Vagina (tissue), 2 donors: ENCODE measurements around the gene RAB3GAP1. TPM values are rescaled to one million over a fixed set of nuclear protein-coding genes. Genes with fewer than 3 reads are reported as not detected.

Source experiments
- DNase-seq, 2 donors: peaks; one replicate each; pipeline ENCODE4 v3.0.0-alpha.2; 2017; ENCODE audit errors: extremely low spot score in 2 of 2
- H3K27ac ChIP-seq: fragments of 200-600 bp; sonication (generic); one replicate; pipeline ENCODE4 v1.5.1; 2019
- H3K27me3 ChIP-seq: fragments of 200-600 bp; sonication (generic); one replicate; pipeline ENCODE4 v1.5.1; 2019
- H3K36me3 ChIP-seq, 2 donors: fragments of 200-600 bp; sonication (generic); one replicate each; pipeline ENCODE4 v1.5.1; 2017 to 2019
- H3K4me1 ChIP-seq: fragments of 200-600 bp; sonication (generic); one replicate; pipeline ENCODE4 v1.5.1; 2019
- H3K4me3 ChIP-seq, 2 donors: fragments of 200-600 bp; sonication (generic); 1 replicate in 1 of 2; 2 replicates in 1 of 2; pipeline ENCODE4 v1.5.1; 2016 to 2019
- H3K9me3 ChIP-seq: fragments of 200-600 bp; sonication (generic); one replicate; pipeline ENCODE4 v1.5.1; 2019
- POLR2A ChIP-seq, 2 donors: fragments of 450-650 bp; IDR thresholded peaks; one replicate each; pipeline ENCODE4 v1.6.1; 2017; ENCODE audit warnings: antibody characterized with exemption in 2 of 2, mild to moderate bottlenecking in 2 of 2, moderate library complexity in 2 of 2
- POLR2AphosphoS5 ChIP-seq, 2 donors: sonication (generic); formaldehyde crosslinking; IDR thresholded peaks; one replicate each; pipeline ENCODE4 v1.9.0; 2017; ENCODE audit warnings: antibody characterized with exemption in 2 of 2, mild to moderate bottlenecking in 2 of 2, low read depth in 1 of 2; ENCODE audit not compliant: insufficient read depth in 1 of 2
- intact Hi-C: fragments of 100-400 bp; cut with DNase I; formaldehyde crosslinking; loops from one replicate; pipeline ENCODE4 v1.15.1; 2023
- small RNA-seq: library from RNA; depleted of rRNA; stranded (forward); fragments of <200 nt; gene quantifications from one replicate; pipeline ENCODE3, GENCODE V24; 2016
- total RNA-seq: library from RNA; depleted of rRNA; stranded (reverse); fragments of >200 nt; gene quantifications from one replicate; pipeline ENCODE4 v1.2.3, GENCODE V29; 2016
- TF ChIP-seq, protein P1 (sequence below), 3 experiments: fragments of 450-650 bp in 2 of 3; fragments of 200-600 bp in 1 of 3; sonication (generic) in 1 of 3; IDR thresholded peaks; one replicate each; pipeline ENCODE4 v1.5.1; 2017 to 2019; ENCODE audit warnings: antibody characterized with exemption in 3 of 3, mild to moderate bottlenecking in 2 of 3, moderate library complexity in 2 of 3

The RAB3GAP1 gene
- total RNA-seq, 1 donor from 2014 or later = 44.9 TPM

GRCh38 chr2:135208016-135208415 is 155.9 kb downstream of the RAB3GAP1 start:
- Histone ChIP-seq H3K27me3 (no peaks in the 10 kb centered on the region), H3K9me3 (no peaks in the 10 kb centered on the region), H3K4me3 (no peak overlapping the region), H3K27ac (no peak overlapping the region), H3K4me1 (no peaks in the 10 kb centered on the region), H3K36me3 (no peaks in the 10 kb centered on the region)
- no peak for DNase-seq
- TF ChIP-seq, protein P1, sequence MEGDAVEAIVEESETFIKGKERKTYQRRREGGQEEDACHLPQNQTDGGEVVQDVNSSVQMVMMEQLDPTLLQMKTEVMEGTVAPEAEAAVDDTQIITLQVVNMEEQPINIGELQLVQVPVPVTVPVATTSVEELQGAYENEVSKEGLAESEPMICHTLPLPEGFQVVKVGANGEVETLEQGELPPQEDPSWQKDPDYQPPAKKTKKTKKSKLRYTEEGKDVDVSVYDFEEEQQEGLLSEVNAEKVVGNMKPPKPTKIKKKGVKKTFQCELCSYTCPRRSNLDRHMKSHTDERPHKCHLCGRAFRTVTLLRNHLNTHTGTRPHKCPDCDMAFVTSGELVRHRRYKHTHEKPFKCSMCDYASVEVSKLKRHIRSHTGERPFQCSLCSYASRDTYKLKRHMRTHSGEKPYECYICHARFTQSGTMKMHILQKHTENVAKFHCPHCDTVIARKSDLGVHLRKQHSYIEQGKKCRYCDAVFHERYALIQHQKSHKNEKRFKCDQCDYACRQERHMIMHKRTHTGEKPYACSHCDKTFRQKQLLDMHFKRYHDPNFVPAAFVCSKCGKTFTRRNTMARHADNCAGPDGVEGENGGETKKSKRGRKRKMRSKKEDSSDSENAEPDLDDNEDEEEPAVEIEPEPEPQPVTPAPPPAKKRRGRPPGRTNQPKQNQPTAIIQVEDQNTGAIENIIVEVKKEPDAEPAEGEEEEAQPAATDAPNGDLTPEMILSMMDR (IDR thresholded peaks at IDR 0.05) = no peak
- TF ChIP-seq POLR2AphosphoS5 (IDR thresholded peaks at IDR 0.05; ENCODE audit: insufficient read depth in 1 of 2, low read depth in 1 of 2) (no peak), POLR2A (IDR thresholded peaks at IDR 0.05) (no peak)
- intact Hi-C loops = no loop called here

GRCh38 chr2:135212757-135213156 is 160.7 kb downstream of the RAB3GAP1 start:
- H3K9me3 ChIP-seq = no peaks in the 10 kb centered on the region
- H3K4me1 ChIP-seq = no peaks in the 10 kb centered on the region
- no peak overlapping the region for H3K4me3 ChIP-seq
- no peak overlapping the region for H3K27ac ChIP-seq
- intact Hi-C loops = no loop called here
- H3K36me3 ChIP-seq = no peaks in the 10 kb centered on the region
- TF ChIP-seq POLR2AphosphoS5 (IDR thresholded peaks at IDR 0.05; ENCODE audit: insufficient read depth in 1 of 2, low read depth in 1 of 2) = no peak
- TF ChIP-seq POLR2A (IDR thresholded peaks at IDR 0.05) = no peak
- TF ChIP-seq, protein P1 (IDR thresholded peaks at IDR 0.05) = no peak
- no peak for DNase-seq
- no peaks in the 10 kb centered on the region for H3K27me3 ChIP-seq

DNA sequence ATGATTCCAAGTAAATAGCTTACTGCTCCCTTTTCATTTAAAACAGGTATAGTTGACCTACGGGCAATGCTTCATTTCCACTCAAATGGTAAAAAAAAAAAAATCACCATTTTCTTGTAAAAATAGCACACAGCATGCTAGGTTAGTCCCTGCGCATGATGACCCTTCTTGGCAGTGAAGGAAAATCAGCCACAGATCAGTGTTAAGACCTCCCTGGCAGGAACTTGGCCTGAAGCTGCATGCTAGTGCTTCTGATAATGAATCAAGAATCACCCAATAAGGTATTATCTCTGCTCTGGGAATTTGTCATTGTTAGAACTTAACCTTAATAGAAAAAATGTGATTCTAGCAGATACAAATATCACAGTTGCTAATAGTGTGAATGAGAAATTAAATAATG is 166.3 kb downstream of the RAB3GAP1 start:
- Histone ChIP-seq H3K36me3 (no peaks in the 10 kb centered on the region), H3K27ac (no peak overlapping the region), H3K4me3 (no peak overlapping the region), H3K9me3 (no peaks in the 10 kb centered on the region), H3K4me1 (no peaks in the 10 kb centered on the region), H3K27me3 (no peaks in the 10 kb centered on the region)
- TF ChIP-seq, protein P1 (IDR thresholded peaks at IDR 0.05) = no peak
- TF ChIP-seq POLR2A (IDR thresholded peaks at IDR 0.05) = no peak
- TF ChIP-seq POLR2AphosphoS5 (IDR thresholded peaks at IDR 0.05; ENCODE audit: insufficient read depth in 1 of 2, low read depth in 1 of 2) = no peak
- intact Hi-C loops = no loop called here
- no peak for DNase-seq

- H3K4me3 ChIP-seq = no peak overlapping the region
- no peaks in the 10 kb centered on the region for H3K36me3 ChIP-seq
- no peaks in the 10 kb centered on the region for H3K4me1 ChIP-seq
- DNase-seq = no peak
- intact Hi-C loops = no loop called here
- no peaks in the 10 kb centered on the region for H3K9me3 ChIP-seq
- no peak overlapping the region for H3K27ac ChIP-seq
- TF ChIP-seq POLR2A (IDR thresholded peaks at IDR 0.05) (no peak), POLR2AphosphoS5 (IDR thresholded peaks at IDR 0.05; ENCODE audit: insufficient read depth in 1 of 2, low read depth in 1 of 2) (no peak)
- TF ChIP-seq, protein P1 (IDR thresholded peaks at IDR 0.05) = no peak
- H3K27me3 ChIP-seq = no peaks in the 10 kb centered on the region
Measured at GRCh38 chr2:135219226-135219625, 167.1 kb downstream of the RAB3GAP1 start.

Small RNA genes within 50 kb of the gene (small RNA-seq; reads per million reads assigned to genes)
- gene SNORA40B = not detected

Other genes with a start within 250 kb of the RAB3GAP1 start
- gene ACMSD, start 213.7 kb upstream of the RAB3GAP1 start, total RNA-seq = not detected
- gene CCNT2, start 133.5 kb upstream of the RAB3GAP1 start, total RNA-seq = 34.6 TPM
- not detected for gene MAP3K19, start 4.8 kb upstream of the RAB3GAP1 start, total RNA-seq